LNCAP (cell line): ENCODE data around the gene MOV10L1.

Experiments
- TF ChIP-seq, protein P1 (sequence below): fragments of 450-650 bp; IDR thresholded peaks from 2 replicates; pipeline ENCODE4 v1.5.1; 2017; ENCODE audit warnings: mild to moderate bottlenecking

The MOV10L1 gene

DNA sequence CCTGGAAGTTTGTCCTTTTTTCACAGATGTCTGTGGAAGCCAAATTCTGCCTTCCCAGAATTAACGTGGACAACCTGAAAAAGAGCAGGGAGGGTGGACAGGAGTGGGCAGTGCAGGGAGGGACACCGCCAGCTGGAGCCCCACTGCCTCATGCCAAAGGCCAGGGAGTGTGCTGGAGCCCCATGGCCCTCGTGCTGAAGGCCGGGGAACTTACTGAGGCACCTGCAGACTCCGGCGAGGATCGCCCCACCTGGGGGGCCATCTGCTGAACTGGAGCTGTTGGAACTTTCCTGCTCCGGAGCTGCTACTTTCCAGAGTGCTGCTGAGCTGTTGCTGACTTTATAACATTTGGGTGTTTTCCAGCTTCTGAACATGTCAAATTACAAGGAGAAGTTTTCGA, 35.2 kb downstream of the MOV10L1 start:
- TF ChIP-seq, protein P1, sequence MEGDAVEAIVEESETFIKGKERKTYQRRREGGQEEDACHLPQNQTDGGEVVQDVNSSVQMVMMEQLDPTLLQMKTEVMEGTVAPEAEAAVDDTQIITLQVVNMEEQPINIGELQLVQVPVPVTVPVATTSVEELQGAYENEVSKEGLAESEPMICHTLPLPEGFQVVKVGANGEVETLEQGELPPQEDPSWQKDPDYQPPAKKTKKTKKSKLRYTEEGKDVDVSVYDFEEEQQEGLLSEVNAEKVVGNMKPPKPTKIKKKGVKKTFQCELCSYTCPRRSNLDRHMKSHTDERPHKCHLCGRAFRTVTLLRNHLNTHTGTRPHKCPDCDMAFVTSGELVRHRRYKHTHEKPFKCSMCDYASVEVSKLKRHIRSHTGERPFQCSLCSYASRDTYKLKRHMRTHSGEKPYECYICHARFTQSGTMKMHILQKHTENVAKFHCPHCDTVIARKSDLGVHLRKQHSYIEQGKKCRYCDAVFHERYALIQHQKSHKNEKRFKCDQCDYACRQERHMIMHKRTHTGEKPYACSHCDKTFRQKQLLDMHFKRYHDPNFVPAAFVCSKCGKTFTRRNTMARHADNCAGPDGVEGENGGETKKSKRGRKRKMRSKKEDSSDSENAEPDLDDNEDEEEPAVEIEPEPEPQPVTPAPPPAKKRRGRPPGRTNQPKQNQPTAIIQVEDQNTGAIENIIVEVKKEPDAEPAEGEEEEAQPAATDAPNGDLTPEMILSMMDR, result no peak

DNA sequence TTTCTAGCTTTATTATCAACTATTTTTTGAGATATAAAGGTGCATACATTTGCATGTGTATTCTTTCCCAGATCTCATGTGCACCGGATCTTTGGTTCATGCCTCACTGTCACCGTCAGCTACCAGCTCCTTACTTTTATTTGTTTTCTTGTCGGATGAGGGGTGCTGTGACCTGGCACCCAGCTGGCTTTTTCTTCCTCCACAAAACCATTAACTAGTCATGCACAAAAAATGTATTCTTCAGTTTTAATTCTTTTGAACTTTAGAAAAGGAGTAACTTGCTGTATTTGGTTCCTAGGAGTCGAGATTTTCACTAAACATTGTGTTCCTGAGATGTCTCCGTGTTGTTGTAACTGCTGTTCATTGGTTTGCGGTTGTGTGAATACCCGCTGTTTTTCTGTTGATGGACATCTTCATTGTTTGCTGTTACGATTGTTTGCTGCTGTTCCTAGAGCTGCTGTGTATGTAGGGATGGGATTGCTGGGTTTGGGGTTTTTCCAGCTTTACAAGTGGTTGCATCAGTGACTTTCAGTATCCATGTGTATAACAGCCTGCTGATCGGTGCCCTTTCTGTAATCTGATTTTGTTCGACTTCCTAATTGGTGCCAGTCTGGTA, 39.4 kb downstream of the MOV10L1 start:
- TF ChIP-seq, protein P1, result no peak

DNA sequence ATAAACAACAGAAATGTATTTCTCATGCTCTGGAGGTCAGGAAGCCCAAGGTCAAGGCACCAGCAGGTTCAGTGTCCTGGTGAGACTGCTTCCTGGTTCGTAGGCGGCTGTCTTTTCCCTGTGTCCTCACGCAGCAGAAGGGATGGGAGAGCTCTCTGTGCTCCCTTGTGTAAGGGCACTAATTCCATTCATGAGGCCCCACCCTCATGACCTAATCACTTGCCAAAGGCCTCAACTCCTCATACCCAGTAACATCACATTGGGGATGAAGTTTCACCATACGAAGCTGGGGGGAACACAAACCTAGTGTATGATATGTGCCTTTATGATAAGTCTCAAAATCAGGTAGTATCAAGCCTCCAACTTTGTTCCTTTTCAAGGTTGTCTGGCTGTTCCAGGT, 42.1 kb downstream of the MOV10L1 start:
- TF ChIP-seq, protein P1, result no peak

DNA sequence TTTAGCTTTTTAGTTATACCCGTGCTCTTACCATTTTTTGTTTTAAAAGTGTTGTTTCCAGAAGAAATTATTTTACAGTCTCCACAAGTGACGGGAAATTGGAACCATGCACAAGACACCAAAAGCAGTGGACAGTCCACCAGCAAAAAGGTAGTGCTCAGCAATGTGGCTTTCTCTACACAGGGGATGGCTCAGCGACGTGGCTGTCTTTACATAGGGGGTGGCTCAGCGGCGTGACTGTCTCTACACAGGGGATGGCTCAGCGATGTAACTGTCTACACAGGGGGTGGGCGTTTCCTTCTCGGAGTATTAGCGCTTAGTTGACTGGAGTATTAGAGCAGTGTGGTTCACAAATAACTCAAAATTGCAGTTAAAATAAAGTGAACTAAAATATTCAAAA, 44.7 kb downstream of the MOV10L1 start:
- TF ChIP-seq, protein P1, result no peak

DNA sequence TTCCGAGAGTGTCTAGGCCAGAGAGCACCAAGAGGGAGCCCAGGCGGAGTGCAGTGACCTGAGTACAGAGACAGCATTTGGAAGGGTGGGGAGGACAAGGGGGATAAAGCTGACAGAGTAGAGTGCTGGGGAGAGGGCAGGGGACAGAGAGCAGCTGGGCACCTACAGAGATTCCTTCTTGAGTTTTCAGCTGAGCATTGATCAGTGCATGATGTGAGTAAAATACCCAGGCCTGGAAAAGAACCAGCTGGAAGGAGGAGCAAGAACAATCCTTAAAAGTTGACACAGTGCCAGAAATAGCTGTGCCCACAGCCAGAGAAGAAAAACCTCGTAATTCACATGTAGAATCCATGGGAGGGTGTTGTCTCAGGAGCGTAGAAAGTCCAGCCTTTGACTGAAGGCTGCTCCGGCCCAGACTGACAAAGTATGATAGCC, 46.8 kb downstream of the MOV10L1 start:
- TF ChIP-seq, protein P1, result no peak

DNA sequence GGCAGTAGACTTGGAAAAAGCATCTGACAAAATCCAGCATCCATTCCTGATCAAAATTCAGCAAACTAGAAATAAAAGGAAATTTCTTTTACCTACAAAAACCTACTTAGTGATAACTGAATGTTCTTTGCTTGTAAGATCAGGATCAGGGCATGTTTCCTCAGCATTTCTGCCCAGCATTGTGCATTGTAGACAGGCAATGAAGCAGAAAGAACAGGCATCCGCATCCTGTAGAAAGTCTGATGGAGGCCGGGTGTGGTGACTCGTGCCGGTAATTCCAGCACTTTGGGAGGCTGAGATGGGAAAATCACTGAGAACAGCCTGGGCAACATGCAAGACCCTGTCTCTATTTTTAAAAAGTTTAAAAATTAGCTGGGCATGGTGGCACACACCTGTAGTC, 48.2 kb downstream of the MOV10L1 start:
- TF ChIP-seq, protein P1, result no peak

DNA sequence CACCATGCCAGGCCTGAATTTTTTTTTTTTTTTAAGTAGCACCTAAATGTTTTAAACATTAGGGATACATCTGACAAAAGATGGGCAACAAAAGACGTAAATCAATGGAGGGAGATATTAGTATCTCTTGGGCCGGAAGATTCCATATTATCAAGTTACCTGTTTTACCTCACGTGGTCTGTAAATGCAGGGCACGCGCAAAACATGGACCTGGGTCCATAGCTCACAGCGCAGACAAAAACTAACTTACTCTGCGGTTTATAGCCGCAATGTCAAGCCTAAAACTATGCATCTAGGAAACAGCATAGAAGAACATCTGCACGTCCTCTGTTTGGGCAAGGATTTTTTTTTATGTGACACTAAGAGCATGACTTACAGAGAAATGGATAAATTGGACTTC, 49.2 kb downstream of the MOV10L1 start:
- TF ChIP-seq, protein P1, result no peak
